Ascending aorta (tissue), 2 donors: Measurements from ENCODE around the gene PANX1. TPM values are rescaled to one million over a fixed set of nuclear protein-coding genes. Genes with fewer than 3 reads are reported as not detected.

Experiments used
- DNase-seq, 2 donors: peaks; one replicate each; pipeline ENCODE4 v3.0.0-alpha.2; 2019; ENCODE audit warnings: low spot score in 2 of 2
- H3K27ac ChIP-seq, 2 donors: fragments of 200-600 bp; sonication (generic); one replicate each; pipeline ENCODE4 v1.5.1; 2016 to 2017; ENCODE audit warnings: mild to moderate bottlenecking in 1 of 2
- H3K27me3 ChIP-seq: fragments of 200-600 bp; sonication (generic); one replicate; pipeline ENCODE4 v1.5.1; 2017
- H3K36me3 ChIP-seq, 2 donors: fragments of 200-600 bp; sonication (generic); one replicate each; pipeline ENCODE4 v1.5.1; 2016
- H3K4me1 ChIP-seq, 2 donors: fragments of 200-600 bp; sonication (generic); one replicate each; pipeline ENCODE4 v1.5.1; 2016 to 2017; ENCODE audit warnings: mild to moderate bottlenecking in 1 of 2
- H3K4me3 ChIP-seq, 2 donors: fragments of 200-600 bp; sonication (generic); one replicate each; pipeline ENCODE4 v1.5.1; 2016 to 2017; ENCODE audit warnings: mild to moderate bottlenecking in 1 of 2
- H3K9me3 ChIP-seq, 2 donors: fragments of 200-600 bp; sonication (generic); one replicate each; pipeline ENCODE4 v1.5.1; 2016
- intact Hi-C: fragments of 100-400 bp; cut with DNase I; formaldehyde crosslinking; loops from one replicate; pipeline ENCODE4 v1.15.1; 2023
- total RNA-seq: library from RNA; depleted of rRNA; stranded (reverse); fragments of >200 nt; gene quantifications from one replicate; pipeline ENCODE4 v1.1.0, GENCODE V29; 2016
- TF ChIP-seq, protein P1 (sequence below), 3 experiments: fragments of 200-600 bp in 2 of 3; fragments of 450-650 bp in 1 of 3; sonication (generic) in 2 of 3; IDR thresholded peaks; one replicate each; pipeline ENCODE4 v1.5.1; 2016 to 2019; ENCODE audit warnings: antibody characterized with exemption in 3 of 3, mild to moderate bottlenecking in 1 of 3, moderate library complexity in 1 of 3

The PANX1 gene
- total RNA-seq, 1 donor from 2014 or later = 24.4 TPM

- Histone ChIP-seq H3K9me3 (no peaks in the 10 kb centered on the region), H3K4me3 (no peak overlapping the region), H3K27ac (peak overlapping the region; percentile 90 to 96), H3K27me3 (no peaks in the 10 kb centered on the region), H3K36me3 (no peaks in the 10 kb centered on the region), H3K4me1 (peaks cover 6 to 50% of the 10 kb centered on the region in 2 donors)
- TF ChIP-seq, protein P1, sequence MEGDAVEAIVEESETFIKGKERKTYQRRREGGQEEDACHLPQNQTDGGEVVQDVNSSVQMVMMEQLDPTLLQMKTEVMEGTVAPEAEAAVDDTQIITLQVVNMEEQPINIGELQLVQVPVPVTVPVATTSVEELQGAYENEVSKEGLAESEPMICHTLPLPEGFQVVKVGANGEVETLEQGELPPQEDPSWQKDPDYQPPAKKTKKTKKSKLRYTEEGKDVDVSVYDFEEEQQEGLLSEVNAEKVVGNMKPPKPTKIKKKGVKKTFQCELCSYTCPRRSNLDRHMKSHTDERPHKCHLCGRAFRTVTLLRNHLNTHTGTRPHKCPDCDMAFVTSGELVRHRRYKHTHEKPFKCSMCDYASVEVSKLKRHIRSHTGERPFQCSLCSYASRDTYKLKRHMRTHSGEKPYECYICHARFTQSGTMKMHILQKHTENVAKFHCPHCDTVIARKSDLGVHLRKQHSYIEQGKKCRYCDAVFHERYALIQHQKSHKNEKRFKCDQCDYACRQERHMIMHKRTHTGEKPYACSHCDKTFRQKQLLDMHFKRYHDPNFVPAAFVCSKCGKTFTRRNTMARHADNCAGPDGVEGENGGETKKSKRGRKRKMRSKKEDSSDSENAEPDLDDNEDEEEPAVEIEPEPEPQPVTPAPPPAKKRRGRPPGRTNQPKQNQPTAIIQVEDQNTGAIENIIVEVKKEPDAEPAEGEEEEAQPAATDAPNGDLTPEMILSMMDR (IDR thresholded peaks at IDR 0.05) = no peak
- intact Hi-C loops = loop anchor here (2.0 to 5.0 kb wide), 3 partner anchors 17 to 414 kb away; partner anchors contain the start of genes ANKRD49 and MRE11
- DNase-seq = no peak
Observed at GRCh38 chr11:94133752-94134151, 5.1 kb downstream of the PANX1 start.

DNA sequence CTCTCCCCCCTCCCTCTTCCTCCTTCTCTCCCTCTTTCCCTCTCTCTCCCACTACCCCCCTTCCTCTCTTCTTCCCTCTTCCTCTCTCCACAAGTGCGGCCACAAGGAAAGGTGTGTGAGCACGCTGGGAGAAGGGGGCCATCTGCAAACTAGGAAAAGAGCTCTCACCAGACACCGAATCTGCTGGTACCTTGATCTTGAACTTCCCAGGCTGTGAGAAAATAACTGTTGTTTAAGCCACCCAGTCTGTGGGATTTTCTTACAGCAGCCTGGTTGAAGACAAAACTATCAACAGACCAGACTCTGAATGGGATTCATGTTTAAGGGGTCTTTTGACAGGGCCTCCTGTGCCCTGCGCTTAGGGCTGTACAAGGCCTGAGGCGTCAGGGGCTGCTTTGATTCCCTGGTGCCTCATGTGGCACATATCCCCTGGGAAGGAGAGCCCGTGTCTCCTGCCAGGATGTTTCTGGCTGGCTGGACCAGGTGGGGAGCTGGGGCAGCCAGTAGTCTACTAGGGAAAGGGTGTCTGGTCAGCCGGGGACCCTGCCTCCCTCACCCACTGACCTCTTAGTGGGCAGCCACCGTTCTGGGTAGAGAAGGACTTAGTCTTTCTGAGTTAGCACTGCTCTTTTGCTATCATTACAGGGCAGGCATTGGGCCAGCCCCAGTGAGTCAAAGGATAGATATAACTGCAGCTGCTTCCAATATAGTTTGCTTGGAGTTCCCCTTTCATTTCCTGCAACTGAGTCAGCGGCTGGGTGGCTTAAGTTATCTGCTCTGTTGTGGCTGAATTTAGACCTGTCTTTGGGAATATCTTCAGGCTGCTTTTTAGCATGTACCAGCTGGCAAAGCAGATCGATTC is 6.2 kb downstream of the PANX1 start:
- H3K4me1 ChIP-seq = peaks cover 6 to 50% of the 10 kb centered on the region in 2 donors
- H3K4me3 ChIP-seq = peak overlapping the region; percentile 18 to 43
- TF ChIP-seq, protein P1 (IDR thresholded peaks at IDR 0.05) = no peak
- peak overlapping the region; percentile 90 to 96 for H3K27ac ChIP-seq
- H3K9me3 ChIP-seq = no peaks in the 10 kb centered on the region
- intact Hi-C loops = loop anchor here (2.0 to 5.0 kb wide), 3 partner anchors 16 to 412 kb away; partner anchors contain the start of genes ANKRD49 and MRE11
- peak; percentile 71 to 94 for DNase-seq
- no peaks in the 10 kb centered on the region for H3K36me3 ChIP-seq
- H3K27me3 ChIP-seq = no peaks in the 10 kb centered on the region

DNA sequence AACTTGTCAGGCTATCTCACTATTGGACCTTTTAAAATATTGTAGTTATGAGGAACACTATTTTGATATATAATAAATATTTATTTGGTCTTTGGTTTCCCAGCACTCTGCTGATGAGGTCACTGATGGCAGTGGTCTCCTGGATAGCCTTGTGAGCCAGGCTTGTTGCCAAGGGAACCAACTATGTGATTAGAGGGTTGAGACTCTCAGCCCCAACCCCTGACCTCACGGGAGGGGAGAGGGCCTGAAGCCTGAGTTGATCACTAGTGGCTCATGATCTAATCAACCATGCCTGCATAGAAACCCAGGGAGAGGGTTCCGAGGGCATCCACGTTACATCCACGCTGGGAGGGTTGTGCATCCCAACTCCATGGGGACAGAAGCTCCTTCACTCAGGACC is 10.8 kb downstream of the PANX1 start:
- Histone ChIP-seq H3K4me3 (no peak overlapping the region), H3K9me3 (no peaks in the 10 kb centered on the region), H3K36me3 (no peaks in the 10 kb centered on the region), H3K4me1 (peaks cover 3 to 35% of the 10 kb centered on the region in 2 donors), H3K27ac (no peak overlapping the region), H3K27me3 (no peaks in the 10 kb centered on the region)
- no peak for DNase-seq
- TF ChIP-seq, protein P1 (IDR thresholded peaks at IDR 0.05) = no peak
- intact Hi-C loops = no loop called here

- Histone ChIP-seq H3K27ac (no peak overlapping the region), H3K9me3 (no peaks in the 10 kb centered on the region), H3K36me3 (no peaks in the 10 kb centered on the region), H3K27me3 (no peaks in the 10 kb centered on the region), H3K4me1 (peaks cover 3 to 29% of the 10 kb centered on the region in 2 donors), H3K4me3 (no peak overlapping the region)
- DNase-seq = no peak
- TF ChIP-seq, protein P1 (IDR thresholded peaks at IDR 0.05) = no peak
- intact Hi-C loops = loop anchor here (10.0 kb wide), 1 partner anchor 935 kb away; no protein-coding TSS in a partner anchor
Observed at GRCh38 chr11:94140154-94140655, 11.6 kb downstream of the PANX1 start.

DNA sequence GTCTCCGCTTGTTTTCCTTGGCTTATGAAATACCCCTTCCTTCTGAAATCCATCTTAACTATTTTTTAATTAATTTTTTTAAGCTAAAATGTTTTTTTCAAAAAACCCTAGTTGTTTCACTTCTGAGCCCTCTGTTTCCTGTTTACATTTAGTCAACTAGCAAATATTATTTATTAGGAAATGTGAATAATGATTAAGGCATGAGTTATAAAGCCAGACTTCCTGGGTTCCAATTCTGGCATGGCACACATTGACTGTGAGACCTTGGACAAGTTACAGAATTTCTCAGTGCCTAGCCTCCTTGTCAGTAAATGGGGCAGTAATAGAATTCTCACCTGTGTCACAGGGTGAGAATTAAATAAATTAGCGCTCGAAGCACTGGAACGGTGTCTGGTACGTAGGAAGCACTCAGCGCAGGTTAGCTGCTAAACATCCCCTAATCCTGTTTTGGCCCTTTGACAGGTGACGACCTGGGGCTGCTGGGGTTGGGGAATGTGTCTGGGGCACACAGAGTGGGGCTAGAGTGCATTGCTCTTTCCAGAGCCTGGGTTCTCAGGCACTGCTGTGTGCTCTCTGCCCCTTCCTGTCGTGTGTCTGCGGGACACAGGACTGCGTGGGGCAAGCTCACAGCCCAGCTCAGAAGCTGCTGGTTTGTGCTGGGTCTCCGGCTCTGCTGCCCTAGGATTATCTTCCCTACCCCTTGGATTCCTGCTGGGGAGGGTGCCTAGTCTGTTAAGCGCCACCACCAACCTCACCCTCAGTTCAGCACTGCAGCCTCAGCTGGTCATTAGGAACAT is 13.1 kb downstream of the PANX1 start:
- intact Hi-C loops = loop anchor here (10.0 kb wide), 1 partner anchor 933 kb away; no protein-coding TSS in a partner anchor
- no peak for DNase-seq
- Histone ChIP-seq H3K4me3 (no peak overlapping the region), H3K27ac (no peak overlapping the region), H3K9me3 (no peaks in the 10 kb centered on the region), H3K27me3 (no peaks in the 10 kb centered on the region), H3K4me1 (peaks cover 0 to 19% of the 10 kb centered on the region in 2 donors), H3K36me3 (no peaks in the 10 kb centered on the region)
- TF ChIP-seq, protein P1 (IDR thresholded peaks at IDR 0.05) = no peak
